ENCODE results near the gene NTRK2. TPM values are rescaled to one million over a fixed set of nuclear protein-coding genes. Genes with fewer than 3 reads are reported as not detected.
A peak's percentile ranks its signal among the peaks of the same experiment; 100 is the strongest.

Gene NTRK2
- total RNA-seq, 1 donor from 2014 or later = 1.5 TPM

GRCh38 chr9:84935528-84936117 is 266.1 kb downstream of the NTRK2 start:
- Histone ChIP-seq H3K36me3 (ENCODE audit: control insufficient read depth, insufficient read depth, low read length) (no peaks in the 10 kb centered on the region), H3K27me3 (ENCODE audit: control insufficient read depth, insufficient read depth, low read length) (no peaks in the 10 kb centered on the region), H3K4me3 (ENCODE audit: low read depth, low read length) (no peak overlapping the region)
- DNase-seq (ENCODE audit: low read depth) = no peak
- no peak for TF ChIP-seq CTCF (IDR thresholded peaks at IDR 0.05; ENCODE audit: insufficient read depth, low read length, poor library complexity, severe bottlenecking)

- no peak for DNase-seq (ENCODE audit: low read depth)
- TF ChIP-seq CTCF (IDR thresholded peaks at IDR 0.05; ENCODE audit: insufficient read depth, low read length, poor library complexity, severe bottlenecking) = no peak
Observed at GRCh38 chr9:84937180-84937579, 267.7 kb downstream of the NTRK2 start.

GRCh38 chr9:84937581-84937980 is 268.1 kb downstream of the NTRK2 start:
- Histone ChIP-seq H3K27me3 (ENCODE audit: control insufficient read depth, insufficient read depth, low read length) (no peaks in the 10 kb centered on the region), H3K4me3 (ENCODE audit: low read depth, low read length) (no peak overlapping the region), H3K36me3 (ENCODE audit: control insufficient read depth, insufficient read depth, low read length) (no peaks in the 10 kb centered on the region)
- no peak for TF ChIP-seq CTCF (IDR thresholded peaks at IDR 0.05; ENCODE audit: insufficient read depth, low read length, poor library complexity, severe bottlenecking)
- DNase-seq (ENCODE audit: low read depth) = no peak

More at GRCh38 chr9:84937180-84937579, 267.7 kb downstream of the NTRK2 start:
- Histone ChIP-seq H3K36me3 (ENCODE audit: control insufficient read depth, insufficient read depth, low read length) (no peaks in the 10 kb centered on the region), H3K27me3 (ENCODE audit: control insufficient read depth, insufficient read depth, low read length) (no peaks in the 10 kb centered on the region), H3K4me3 (ENCODE audit: low read depth, low read length) (no peak overlapping the region)

- Histone ChIP-seq H3K36me3 (ENCODE audit: control insufficient read depth, insufficient read depth, low read length) (no peaks in the 10 kb centered on the region), H3K27me3 (ENCODE audit: control insufficient read depth, insufficient read depth, low read length) (no peaks in the 10 kb centered on the region), H3K4me3 (ENCODE audit: low read depth, low read length) (no peak overlapping the region)
- TF ChIP-seq CTCF (IDR thresholded peaks at IDR 0.05; ENCODE audit: insufficient read depth, low read length, poor library complexity, severe bottlenecking) = no peak
- DNase-seq (ENCODE audit: low read depth) = no peak
Observed at GRCh38 chr9:84939774-84940173, 270.2 kb downstream of the NTRK2 start.

- Histone ChIP-seq H3K27me3 (ENCODE audit: control insufficient read depth, insufficient read depth, low read length) (no peaks in the 10 kb centered on the region), H3K36me3 (ENCODE audit: control insufficient read depth, insufficient read depth, low read length) (no peaks in the 10 kb centered on the region), H3K4me3 (ENCODE audit: low read depth, low read length) (no peak overlapping the region)
- TF ChIP-seq CTCF (IDR thresholded peaks at IDR 0.05; ENCODE audit: insufficient read depth, low read length, poor library complexity, severe bottlenecking) = no peak
- DNase-seq (ENCODE audit: low read depth) = peak; percentile 71
Observed at GRCh38 chr9:84940294-84940693, 270.8 kb downstream of the NTRK2 start.

- TF ChIP-seq CTCF (IDR thresholded peaks at IDR 0.05; ENCODE audit: insufficient read depth, low read length, poor library complexity, severe bottlenecking) = no peak
- DNase-seq (ENCODE audit: low read depth) = no peak
- no peaks in the 10 kb centered on the region for H3K36me3 ChIP-seq (ENCODE audit: control insufficient read depth, insufficient read depth, low read length)
- no peak overlapping the region for H3K4me3 ChIP-seq (ENCODE audit: low read depth, low read length)
- no peaks in the 10 kb centered on the region for H3K27me3 ChIP-seq (ENCODE audit: control insufficient read depth, insufficient read depth, low read length)
Observed at GRCh38 chr9:84941792-84942191, 272.3 kb downstream of the NTRK2 start.

Data from kidney epithelial cell (primary cell).